Activated CD4-positive, alpha-beta T cell treated with anti-CD3 and anti-CD28 coated beads for 4 hours (primary cell): ENCODE measurements around the gene NACAD.

ENCODE experiments used
- DNase-seq, 2 donors: peaks; one replicate each; pipeline ENCODE4 v3.0.0-alpha.2; 2020

NACAD gene

DNA sequence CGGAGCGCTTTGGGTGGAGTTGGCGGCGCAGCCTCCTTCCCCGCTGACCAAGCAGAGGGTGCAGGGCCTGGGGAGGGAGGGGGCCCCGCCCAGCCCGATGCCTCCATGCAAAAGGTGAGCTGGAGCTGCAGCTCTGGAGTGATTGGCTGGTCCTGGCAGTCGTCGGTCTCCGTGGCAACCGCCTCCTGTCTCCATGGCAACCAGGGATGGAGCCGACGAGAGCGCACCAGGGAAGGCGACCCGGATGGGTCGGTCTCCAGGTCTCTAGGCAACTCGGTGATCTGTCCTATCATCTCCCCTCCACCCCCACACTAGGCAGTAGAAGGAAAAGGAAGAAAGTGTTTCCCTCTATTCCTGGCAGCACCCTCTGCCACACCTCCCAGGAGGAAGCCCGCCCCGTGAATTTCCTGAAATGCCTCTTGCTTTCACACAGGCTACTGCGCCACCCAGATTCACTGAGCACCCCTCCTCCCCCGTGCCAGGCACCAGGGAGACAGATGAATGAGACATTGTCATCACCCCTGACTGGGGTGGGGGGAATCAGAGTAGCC lies 647 bp upstream of the NACAD start:
- peak; percentile 43 to 51 for DNase-seq

DNA sequence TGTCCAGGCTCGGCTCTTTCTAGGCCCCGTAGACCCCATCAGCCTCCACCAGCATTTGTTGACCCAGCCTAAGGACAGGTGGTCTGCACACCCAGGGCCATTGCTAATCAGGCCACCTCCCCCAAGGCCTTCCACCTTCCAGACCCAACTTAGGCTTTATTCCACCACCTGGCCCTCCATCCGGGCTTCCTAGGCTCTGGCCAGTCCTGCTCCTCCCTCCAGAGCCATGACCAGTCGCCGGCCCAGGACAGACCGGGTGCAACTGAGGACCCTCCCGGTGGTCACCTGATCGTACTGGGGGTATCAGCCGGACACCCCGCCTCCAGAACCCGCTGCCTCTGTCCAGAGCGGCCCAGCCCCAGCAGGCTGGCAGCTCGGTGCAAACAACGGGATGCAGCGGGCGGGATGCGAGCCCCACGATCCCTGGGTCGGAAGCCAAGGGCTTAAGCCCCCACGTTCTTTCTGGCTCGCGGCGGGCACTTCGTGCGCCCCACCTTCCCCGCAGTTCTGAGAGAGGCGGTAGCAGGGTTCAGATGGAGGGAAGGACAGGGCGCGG lies 545 bp downstream of the NACAD start:
- no peak for DNase-seq

DNA sequence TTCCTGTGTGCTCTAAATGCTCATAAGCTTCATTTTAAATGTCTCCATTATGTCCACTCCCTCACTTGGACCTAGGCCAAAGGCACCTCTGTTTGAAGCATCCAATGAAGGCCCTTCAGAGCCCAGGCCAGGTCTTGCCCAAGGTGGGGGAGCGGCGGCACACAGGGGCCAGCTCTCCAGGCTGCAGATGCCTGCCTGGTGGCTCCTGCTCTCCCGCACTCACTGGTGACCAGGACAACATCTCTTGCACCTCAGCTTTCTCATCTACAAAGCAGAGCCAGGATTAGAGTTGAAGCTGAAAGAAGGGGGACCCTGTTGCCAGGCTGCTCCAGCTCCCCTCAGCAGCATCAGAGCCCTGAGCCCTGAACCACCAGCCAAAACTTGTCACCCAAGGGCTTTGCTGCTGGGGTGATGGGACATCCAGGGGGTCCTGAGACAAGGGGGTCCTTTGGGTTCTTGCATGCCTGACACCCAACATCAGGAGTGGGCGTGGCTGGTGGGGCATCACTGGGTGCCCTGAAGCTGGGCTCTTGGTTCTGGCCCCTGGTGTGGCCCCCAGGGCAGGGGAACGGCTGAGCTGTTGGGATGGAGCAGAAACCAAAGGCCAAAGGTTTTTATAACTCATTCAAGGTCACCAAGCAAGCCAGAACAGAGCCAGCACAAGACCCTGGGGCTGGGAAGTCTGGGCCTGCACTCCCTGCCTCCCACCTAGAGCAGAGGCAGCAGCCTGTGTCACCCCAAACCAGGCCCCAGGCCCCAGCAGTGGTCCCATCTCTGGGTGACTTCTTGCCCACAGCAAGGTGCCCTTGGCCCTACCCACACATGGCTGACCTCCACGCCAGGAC lies 1.2 kb downstream of the NACAD start:
- no peak for DNase-seq

DNA sequence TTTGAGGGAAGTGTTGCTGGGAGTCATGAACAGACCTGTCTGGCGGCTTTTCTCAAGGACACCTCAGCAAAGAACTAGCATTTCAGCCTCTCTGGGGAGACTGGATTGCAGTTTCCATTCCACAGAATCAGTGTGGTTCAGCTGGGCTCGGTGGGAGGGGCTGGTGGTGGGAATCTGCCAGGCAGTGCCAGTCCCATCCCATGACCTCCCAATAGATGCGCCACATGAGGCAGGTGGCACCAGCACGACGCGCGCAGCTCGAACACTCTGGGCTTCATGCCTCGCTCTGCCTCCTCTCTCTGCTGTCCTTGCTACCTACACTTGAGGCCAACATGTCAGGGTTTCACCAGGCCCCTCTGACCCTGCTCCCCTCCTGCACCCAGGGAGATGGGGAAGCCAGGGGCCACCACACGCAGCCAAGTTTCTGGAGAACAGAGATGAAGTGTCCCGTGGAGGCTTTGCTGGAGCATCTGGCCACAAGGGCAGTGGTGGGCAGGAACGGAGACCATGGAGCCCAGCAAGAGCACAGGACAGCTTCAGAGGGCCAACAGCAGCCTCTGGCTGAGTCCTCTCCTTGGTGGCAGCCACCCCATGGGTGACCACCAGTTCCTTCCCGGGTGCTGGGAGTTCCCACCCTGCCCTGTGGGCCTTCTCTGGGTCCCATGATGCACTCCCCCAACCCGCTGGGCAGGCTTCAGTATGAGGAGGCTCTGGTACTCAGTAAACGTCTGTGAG lies 2.3 kb downstream of the NACAD start:
- DNase-seq, result no peak

DNA sequence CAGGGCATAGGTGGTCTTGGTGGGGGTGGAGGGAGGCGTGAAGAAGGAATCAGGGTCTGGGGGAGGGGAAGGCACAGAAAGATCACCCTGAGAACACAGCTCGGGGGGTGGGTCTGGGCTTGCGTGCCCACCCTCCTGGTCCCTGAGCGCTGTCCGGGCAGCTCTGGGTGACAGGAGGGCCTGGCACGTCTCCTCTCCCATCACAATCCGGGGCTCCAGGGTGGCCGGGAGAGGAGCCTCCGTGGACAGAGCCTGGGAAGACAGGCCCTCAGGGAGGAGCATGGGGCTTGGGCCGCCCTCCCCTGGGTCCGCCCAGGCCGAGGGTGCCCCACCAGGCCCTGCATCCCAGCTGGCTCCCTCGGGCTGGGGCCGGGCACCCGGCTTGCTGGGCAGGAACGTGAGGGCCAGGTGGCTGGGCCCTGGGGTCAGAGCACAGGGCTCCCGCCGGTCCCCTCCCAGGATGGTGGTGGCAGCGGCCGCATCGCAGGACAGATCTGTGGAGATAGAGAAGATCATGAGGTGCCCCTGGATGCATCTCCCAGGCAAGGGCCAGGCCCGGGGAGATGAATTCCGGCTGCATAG lies 3.1 kb downstream of the NACAD start:
- no peak for DNase-seq

DNA sequence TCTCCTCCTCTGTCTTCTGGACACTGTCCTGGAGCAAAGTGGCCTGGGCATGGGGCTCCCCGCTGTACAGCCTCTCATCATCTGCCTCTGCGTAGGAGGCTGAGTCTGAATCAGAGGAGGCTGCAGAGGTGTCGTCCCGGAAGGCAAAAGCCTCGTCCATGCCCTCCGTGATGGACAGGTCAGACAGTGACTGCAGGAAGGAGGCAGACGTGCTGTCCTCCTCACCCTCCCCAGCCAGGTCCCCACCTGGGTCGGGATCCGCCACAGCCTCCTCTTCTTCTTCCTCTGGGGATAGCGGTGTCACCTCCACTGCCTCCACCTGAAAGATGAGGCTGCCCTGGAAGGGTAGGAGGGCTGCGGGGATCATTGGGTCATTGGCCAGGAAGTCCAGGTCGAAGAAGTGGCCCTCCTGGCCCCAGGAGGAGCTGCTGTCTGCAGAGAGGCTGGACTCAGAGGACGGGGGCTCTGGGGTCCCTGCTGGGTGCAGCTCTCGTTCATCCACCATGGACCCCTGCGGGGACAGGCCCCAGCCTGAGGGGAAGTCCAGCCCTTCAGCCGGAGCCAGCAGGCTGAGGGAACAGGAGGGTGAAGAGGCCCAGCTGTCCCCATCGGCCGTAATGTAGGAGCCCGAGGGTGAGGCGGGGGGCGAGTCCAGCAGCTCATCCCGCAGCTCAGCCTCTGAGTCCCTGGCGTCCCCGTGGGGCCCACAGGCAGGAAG lies 3.7 kb downstream of the NACAD start:
- DNase-seq, result no peak

DNA sequence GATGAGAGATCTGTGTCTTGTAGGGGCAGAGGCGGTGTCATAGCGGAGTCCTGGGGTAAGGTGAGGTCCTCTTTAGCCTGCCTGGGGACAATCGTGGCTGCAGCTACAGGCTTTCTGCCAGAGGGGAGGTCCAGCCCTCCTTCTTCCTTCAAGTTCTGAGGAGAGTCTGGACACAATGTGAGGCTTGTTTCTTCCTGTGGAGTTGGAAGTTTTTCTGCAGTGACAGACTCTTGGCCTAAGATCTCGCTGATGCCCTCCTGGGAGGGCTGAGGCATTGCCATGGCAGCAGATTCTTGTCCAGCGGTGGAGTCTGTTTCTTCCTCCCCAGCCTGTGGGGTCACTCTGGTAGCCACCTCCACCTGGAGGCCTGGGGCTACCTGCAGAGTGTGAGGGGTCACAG lies 4.4 kb downstream of the NACAD start:
- no peak for DNase-seq

DNA sequence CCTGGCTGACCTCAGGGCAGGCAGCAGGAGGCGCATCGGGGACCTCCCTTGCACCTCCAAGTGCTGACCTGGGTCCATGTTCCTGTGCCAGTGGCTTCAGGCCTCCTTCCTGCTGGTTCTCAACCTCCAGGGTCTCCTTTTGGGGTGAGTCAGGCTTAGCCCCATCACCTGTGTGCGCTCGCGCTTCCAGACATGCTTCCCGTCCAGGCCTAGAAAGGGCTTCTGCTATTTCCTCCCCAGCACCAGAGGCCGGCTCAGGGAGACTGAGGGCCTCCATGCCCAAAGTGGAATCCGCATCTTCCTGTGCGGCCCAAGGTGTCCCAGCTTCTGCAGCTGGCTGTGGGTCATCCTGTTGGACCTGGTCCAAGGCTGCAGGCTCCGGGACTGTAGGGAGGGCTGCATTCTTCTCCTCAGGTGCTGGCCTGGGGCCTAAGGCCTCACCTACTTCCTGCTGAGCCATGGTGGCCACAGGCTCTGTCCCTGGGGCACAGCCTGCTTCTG lies 5.9 kb downstream of the NACAD start:
- DNase-seq, result no peak

DNA sequence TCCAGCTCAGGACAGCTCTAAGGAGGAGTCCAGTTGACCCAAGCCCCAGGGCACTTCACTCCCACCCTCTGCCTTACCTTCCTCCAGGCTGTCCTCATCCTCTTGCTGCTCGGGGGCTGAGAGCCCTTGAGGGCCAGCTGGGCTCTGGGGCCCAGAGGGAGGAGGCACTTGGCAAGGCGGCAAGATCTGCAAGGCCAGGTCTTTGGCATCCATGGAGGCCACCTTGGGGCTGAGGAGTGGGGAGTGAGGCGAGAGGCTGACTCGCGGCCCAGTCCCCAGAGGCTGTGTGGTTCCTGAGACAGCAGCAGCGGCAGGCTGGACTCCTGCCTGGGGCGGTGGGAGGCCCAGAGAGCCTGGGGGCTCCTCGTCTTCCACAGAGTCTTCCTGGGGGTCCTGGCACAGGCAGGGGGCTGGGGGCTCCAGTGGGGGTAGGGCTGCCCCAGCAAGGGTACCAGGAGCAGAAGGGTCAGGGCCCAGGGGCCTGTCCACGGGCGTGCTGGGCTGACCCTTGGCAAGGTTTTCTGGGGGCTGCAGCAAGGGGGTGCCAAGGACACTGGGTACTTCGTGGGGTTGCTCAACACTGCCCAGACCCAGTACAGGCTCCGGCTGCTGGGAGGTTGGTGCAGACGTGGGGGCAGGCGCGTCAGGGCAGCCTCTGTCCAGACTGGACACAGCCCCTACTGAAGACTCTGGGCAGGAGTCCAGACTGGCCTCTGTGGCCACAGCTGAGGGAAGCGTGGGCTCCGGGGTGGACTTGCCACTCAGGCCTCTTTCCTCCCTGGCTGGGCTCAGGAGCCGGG lies 6.5 kb downstream of the NACAD start:
- no peak for DNase-seq

DNA sequence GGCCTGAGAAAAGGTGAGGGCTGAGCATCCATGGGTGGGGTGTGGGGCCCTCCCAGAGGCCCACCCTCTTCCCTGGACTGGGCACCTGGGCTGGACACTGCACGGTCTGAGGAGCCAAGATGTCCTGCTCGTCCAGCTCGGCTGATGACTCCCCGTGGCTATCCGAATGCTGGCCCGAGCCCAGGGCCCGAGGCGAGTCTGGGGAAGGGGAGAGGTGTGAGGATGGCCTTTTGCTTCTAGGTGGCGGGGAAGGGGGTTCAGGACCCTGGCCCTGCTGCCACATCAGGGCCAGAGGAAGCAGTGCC lies 7.1 kb downstream of the NACAD start:
- DNase-seq, result no peak

DNA sequence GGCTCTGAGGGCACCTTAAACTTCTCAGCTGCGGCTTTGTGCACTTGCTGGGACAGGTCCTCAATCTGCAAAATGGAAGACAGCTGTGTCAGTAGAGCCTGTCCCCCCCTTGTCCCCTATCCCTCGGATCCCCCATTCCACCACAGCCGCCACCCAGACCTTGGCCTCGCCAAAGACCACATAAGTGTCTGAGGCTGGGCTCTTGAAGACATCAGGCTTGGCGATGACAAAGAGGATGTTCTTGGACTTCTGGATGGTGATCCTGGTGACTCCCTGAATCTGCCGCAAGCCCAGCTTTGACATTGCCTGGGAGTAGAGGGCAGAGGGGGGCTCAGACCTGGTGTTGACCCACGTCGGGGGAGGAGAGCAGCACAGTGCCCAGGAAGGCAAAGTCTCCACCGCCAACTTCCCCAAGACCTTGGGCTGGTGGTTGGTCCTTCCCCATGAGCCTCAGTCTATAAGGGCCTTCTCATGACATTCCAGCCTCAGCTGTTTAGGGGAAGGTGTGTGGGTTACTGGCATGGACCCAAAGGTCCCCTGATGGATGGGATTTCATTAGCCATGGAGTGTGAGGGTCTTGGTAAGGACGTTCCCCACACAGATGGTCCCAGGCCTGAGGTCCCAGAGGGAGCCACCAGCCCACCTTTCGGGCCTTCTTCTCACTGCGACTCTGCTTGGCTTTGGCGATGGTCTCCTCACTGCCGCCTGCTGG lies 7.7 kb downstream of the NACAD start:
- no peak for DNase-seq

DNA sequence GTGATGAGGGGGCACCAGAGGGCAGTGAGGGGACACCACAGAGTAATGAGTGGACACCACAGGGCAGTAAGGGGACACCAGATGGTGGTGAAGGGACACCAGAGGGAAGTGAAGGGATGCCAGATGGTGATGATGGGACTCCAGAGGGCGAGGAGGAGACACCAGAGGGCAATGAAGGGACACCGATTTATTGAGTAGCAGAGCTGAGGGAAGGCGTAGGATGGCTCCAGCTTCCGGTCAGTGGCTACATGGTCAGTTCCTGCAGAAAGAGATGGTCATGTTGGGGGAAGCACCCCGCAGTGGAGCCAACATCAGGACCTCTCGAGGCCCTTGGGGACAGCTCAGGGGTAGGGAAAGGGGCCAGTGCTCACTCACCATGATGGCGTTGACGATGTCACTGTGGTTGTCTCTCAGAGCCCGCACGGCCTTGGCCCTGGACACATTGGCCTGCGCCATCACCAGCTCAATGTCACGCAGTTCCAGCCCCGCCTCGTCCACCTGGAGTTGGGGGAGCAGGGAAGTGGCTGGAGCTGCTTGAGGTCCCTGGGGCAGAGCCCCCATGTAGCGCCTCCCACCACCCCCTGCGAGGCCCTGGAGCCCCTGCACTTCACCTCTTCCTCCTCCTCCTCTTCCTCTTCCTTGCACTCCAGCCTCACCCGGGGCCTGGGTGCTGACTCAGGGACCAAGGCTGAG lies 8.4 kb downstream of the NACAD start:
- no peak for DNase-seq

DNA sequence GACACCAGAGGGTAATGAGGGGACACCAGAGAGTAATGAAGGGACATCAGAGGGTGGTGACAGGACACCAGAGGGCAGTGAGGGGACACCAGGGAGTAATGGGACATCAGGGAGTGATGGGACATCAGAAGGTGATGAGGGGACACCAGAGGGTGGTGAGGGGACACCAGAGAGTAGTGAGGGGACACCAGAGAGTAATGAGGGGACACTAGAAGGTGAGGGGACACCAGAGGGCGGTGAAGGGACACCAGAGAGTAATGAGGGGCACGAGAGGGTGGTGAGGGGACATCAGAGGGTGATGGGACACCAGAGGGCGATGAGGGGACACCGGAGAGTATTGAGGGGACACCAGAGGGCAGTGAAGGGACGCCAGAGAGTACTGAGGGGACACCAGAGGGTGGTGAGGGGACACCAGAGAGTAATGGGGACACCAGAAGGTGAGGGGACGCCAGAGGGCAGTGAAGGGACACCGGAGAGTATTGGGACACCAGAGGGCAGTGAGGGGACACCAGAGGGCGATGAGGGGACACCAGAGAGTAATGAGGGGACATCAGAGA lies 10.6 kb downstream of the NACAD start:
- no peak for DNase-seq

DNA sequence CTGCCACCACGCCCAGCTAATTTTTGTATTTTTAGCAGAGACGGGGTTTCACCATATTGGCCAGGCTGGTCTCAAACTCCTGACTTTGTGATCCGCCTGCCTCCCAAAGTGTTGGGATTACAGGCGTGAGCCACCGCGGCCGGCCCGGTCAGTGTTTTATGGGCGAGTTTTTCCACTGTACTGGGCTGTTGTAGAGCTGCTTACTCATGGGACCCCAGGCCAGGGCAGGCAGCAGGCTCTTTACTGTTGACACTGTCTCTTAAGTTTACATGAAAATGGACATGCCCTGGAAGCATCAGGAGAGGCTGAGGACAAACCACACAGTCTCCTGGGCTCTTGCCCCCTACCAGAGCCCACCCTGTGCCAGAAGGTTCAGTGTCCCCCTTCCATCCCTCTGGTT lies 11.2 kb downstream of the NACAD start:
- DNase-seq, result no peak

DNA sequence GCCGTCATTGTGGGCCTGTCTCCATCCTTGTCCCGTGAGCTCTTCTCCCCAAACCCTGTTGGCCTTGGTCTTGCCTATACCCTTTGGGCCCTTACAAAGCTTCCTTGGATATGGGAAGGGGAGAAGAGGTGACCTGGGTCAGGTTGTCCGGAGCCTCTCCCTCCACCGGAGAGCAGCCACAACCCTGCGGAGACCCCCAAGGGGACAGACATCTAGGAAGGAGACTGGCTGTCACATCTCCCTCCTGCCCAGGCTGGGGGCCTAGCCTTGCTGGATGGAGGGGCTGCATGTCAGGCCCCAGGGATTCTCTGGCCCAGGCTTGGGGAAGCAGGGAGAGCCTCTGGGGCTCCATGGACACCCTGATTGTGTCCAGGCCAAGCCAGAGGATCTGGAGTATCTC lies 11.8 kb downstream of the NACAD start:
- DNase-seq, result no peak

DNA sequence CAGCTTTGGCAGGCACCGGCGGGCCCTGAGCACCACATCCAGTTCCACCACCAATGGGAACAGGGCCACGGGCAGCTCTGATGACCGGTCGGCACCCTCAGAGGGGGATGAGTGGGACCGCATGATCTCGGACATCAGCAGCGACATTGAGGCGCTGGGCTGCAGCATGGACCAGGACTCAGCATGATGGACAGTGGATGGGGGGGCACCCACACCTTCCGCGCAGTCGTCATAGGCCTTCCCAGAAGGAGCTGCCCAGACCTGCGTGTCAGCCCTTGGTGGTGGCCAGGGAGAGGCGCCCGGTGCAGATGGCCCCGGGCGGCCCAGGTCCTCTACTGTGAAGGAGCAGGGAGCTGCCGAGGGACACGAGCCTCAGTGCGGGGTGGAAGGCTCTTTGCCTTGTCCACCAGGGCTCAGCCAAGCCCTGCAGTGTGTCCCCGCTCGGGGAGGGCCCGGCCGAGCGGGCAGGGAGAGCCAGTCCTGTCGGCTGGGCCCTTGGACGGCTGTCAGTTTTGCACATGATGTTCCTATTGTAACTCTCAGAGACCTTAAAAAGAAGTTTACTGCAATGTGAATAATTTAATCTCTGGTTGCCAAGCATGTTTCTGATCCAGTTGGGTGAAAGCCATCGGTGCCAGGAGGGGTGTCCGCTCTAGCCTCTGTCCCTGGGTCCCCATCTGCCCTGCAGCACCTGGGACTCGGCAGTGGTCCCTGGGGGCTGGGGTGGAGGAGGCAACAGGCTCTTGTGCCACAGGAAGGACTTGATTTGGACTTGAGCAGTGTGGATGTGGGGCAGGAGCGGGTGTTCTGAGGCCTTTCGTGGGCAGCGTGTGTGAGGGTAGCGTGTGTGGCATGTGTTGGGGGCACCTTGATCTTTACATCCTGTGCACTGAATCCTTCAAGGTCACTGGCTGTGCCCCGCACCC lies 12.6 kb downstream of the NACAD start:
- no peak for DNase-seq

DNA sequence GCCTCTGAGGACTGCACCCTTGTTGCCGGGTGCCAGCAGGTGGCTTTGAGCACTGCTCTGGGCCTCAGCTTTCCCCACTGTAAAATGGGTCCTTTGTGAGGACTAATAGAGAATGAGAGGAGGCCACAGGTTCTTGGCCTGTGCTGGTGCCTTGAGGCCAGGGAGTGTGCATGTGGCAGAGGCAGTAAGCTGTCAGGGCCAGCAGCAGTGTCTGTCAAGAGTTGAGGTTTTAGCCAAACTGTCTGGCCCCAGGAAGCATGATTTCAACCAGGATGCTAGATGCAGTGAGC lies 13.5 kb downstream of the NACAD start:
- DNase-seq, result no peak

DNA sequence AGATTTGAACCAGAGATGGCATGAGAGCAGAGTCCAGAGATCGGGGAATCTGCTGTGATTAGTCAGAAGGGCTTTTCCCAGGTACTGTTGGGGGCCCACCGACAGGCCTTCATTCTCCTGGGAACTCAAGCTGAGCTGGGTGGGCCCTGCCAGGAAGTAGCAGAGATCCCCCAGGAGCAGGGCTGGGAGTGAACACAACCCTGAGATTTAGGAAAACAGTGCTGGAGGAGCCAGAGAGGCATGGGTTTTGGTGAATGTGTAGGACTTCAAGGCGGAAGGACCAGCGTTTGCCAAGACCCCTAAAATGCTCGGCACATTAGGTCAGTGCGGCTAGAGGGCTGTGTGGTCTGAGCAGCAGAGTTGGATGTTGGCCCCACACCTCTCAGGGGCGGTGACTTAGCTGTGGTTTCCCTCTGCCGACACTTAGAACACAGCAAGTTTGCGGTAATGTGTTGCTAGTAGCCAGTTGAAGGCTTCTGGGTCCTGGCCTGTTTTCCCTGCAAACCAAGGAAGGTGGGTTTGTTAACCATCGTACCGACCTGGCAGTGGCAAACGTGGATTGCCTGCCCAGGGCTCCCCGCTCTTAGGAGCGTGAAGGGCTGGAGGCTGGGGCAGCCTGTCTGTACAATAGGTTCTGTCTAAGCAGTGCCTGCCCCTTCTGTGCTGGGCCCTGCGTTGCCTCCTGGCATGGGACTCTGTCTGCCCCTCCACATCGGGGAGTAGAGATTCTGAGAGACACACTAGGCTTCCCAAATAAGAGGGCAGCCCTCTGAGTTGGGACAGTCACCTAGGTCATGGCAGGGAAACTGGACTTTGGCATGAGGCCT lies 14.0 kb downstream of the NACAD start:
- no peak for DNase-seq
